Measurements from ENCODE around the gene RSPH4A. TPM values are rescaled to one million over a fixed set of nuclear protein-coding genes. Genes with fewer than 3 reads are reported as not detected.

Gene RSPH4A
- total RNA-seq, 2 donors from 2014 or later, result 0.10 to 0.11 TPM

- no peaks in the 10 kb centered on the region for H3K36me3 ChIP-seq
- peak; percentile 41 for DNase-seq
- peak overlapping the region; percentile 89 for H3K27ac ChIP-seq
- intact Hi-C loops (cut with DNase I), result loop anchor here (5.0 kb wide), 1 partner anchor 295 kb away; the partner anchor contains the start of gene TSPYL1
- H3K9ac ChIP-seq (ENCODE audit: low read depth in 2 of 2, low read length in 2 of 2), result peak overlapping the region; percentile 92 to 95
- peak overlapping the region; percentile 87 for H3K4me3 ChIP-seq
- TF ChIP-seq CTCF (IDR thresholded peaks at IDR 0.05), result no peak
- H3K4me1 ChIP-seq, result peaks cover 15% of the 10 kb centered on the region
- no peaks in the 10 kb centered on the region for H3K27me3 ChIP-seq
- H3K9me3 ChIP-seq, result no peaks in the 10 kb centered on the region
These were observed 44.1 kb upstream of the RSPH4A start for GRCh38 chr6:116572162-116572561.

- no peak for TF ChIP-seq CTCF (IDR thresholded peaks at IDR 0.05)
These were observed 41.1 kb upstream of the RSPH4A start for GRCh38 chr6:116575227-116575626.

DNA sequence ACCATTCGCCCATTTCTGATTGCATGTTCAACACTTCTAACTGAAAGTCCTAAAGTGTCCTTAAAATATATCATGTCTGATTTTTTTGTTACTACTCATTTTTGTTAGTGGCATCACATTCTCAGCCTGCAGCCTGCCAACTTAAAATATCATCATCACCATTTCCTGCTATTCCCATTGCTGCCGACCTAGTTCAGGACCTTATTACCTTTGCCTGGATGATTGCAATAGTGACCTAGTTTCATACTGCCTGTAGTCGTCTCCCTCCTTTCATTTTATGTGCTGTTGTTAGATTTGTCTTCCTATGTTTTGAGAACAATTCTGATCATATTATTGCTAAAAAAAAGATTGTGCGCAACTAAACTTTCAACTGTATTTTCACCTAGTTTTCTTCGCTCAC is 38.8 kb upstream of the RSPH4A start:
- TF ChIP-seq CTCF (IDR thresholded peaks at IDR 0.05), result no peak
- H3K36me3 ChIP-seq, result no peaks in the 10 kb centered on the region
- H3K27ac ChIP-seq, result no peak overlapping the region
- no peak overlapping the region for H3K9ac ChIP-seq (ENCODE audit: low read depth in 2 of 2, low read length in 2 of 2)
- no peak for DNase-seq
- H3K9me3 ChIP-seq, result no peaks in the 10 kb centered on the region
- intact Hi-C loops (cut with DNase I), result no loop called here
- H3K27me3 ChIP-seq, result no peaks in the 10 kb centered on the region
- peaks cover 8% of the 10 kb centered on the region for H3K4me1 ChIP-seq
- no peak overlapping the region for H3K4me3 ChIP-seq

More at GRCh38 chr6:116575227-116575626, 41.1 kb upstream of the RSPH4A start:
- no peaks in the 10 kb centered on the region for H3K36me3 ChIP-seq
- no peak overlapping the region for H3K9ac ChIP-seq (ENCODE audit: low read depth in 2 of 2, low read length in 2 of 2)
- no peak overlapping the region for H3K27ac ChIP-seq
- intact Hi-C loops (cut with DNase I), result no loop called here
- H3K4me3 ChIP-seq, result no peak overlapping the region
- H3K9me3 ChIP-seq, result no peaks in the 10 kb centered on the region
- DNase-seq, result no peak
- H3K4me1 ChIP-seq, result peaks cover 13% of the 10 kb centered on the region
- H3K27me3 ChIP-seq, result no peaks in the 10 kb centered on the region

- no peak for DNase-seq
- H3K27me3 ChIP-seq, result no peaks in the 10 kb centered on the region
- intact Hi-C loops (cut with DNase I), result no loop called here
- H3K4me3 ChIP-seq, result no peak overlapping the region
- no peak overlapping the region for H3K27ac ChIP-seq
- no peak overlapping the region for H3K9ac ChIP-seq (ENCODE audit: low read depth in 2 of 2, low read length in 2 of 2)
- no peaks in the 10 kb centered on the region for H3K36me3 ChIP-seq
- TF ChIP-seq CTCF (IDR thresholded peaks at IDR 0.05), result no peak
- no peaks in the 10 kb centered on the region for H3K9me3 ChIP-seq
- no peaks in the 10 kb centered on the region for H3K4me1 ChIP-seq
These were observed 37.9 kb upstream of the RSPH4A start for GRCh38 chr6:116578335-116578734.

DNA sequence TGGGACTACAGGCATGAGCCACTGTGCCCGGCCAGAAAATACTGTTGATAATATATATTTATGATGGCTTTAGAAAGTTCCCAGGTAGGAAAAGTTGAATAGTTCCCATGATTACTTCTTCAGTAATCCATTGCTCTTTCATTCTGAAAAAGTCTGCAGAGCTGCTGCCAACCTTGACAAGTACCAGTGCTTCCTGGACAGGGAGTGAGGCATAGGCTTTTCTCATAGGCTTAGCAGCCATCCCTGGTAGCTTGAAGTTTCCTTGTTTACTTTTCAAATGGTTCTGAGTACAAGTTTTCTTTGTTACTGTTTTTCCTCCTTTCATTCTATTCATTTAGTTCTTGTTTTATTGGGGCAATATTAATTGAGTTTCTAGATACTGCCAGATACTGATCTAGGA is 37.1 kb upstream of the RSPH4A start:
- no peak for DNase-seq
- no peaks in the 10 kb centered on the region for H3K36me3 ChIP-seq
- H3K4me1 ChIP-seq, result no peaks in the 10 kb centered on the region
- H3K27ac ChIP-seq, result no peak overlapping the region
- intact Hi-C loops (cut with DNase I), result no loop called here
- H3K9me3 ChIP-seq, result no peaks in the 10 kb centered on the region
- no peak for TF ChIP-seq CTCF (IDR thresholded peaks at IDR 0.05)
- H3K4me3 ChIP-seq, result no peak overlapping the region
- no peaks in the 10 kb centered on the region for H3K27me3 ChIP-seq
- H3K9ac ChIP-seq (ENCODE audit: low read depth in 2 of 2, low read length in 2 of 2), result no peak overlapping the region
